Peyer's patch (tissue), 4 donors: Measurements from ENCODE around the gene CCR5AS.

Experiments
- DNase-seq, 3 donors: peaks; one replicate each; pipeline ENCODE4 v3.0.0-alpha.2; 2017 to 2019
- H3K27ac ChIP-seq, 4 donors: fragments of 200-600 bp; sonication (generic); one replicate each; pipeline ENCODE4 v1.5.1; 2016 to 2019
- H3K27me3 ChIP-seq, 2 donors: fragments of 200-600 bp; sonication (generic); one replicate each; pipeline ENCODE4 v1.5.1; 2019
- H3K36me3 ChIP-seq, 3 donors: fragments of 200-600 bp; sonication (generic); one replicate each; pipeline ENCODE4 v1.5.1; 2016 to 2019
- H3K4me1 ChIP-seq, 4 donors: fragments of 200-600 bp; sonication (generic); one replicate each; pipeline ENCODE4 v1.5.1; 2016 to 2019
- H3K4me3 ChIP-seq, 4 donors: fragments of 200-600 bp; sonication (generic); 1 replicate in 3 of 4; 2 replicates in 1 of 4; pipeline ENCODE4 v1.5.1; 2016 to 2019; ENCODE audit warnings: mild to moderate bottlenecking in 1 of 4
- H3K9me3 ChIP-seq, 4 donors: fragments of 200-600 bp; sonication (generic); one replicate each; pipeline ENCODE4 v1.5.1; 2016 to 2019; ENCODE audit warnings: mild to moderate bottlenecking in 1 of 4
- CTCF ChIP-seq, 6 experiments: fragments of 450-650 bp in 4 of 6; fragments of 200-600 bp in 2 of 6; sonication (generic) in 1 of 6; IDR thresholded peaks; one replicate each; pipeline ENCODE4 v1.5.1; 2017 to 2019; ENCODE audit warnings: antibody characterized with exemption in 6 of 6, mild to moderate bottlenecking in 3 of 6, moderate library complexity in 1 of 6
- POLR2A ChIP-seq, 2 donors: fragments of 450-650 bp; IDR thresholded peaks; one replicate each; pipeline ENCODE4 v1.5.1; 2017; ENCODE audit warnings: antibody characterized with exemption in 2 of 2, mild to moderate bottlenecking in 2 of 2, moderate library complexity in 2 of 2

CCR5AS gene

GRCh38 chr3:46416125-46416810, 9.4 kb upstream of the CCR5AS start:
- H3K36me3 ChIP-seq, result no peaks in the 10 kb centered on the region
- H3K27me3 ChIP-seq, result no peaks in the 10 kb centered on the region
- TF ChIP-seq CTCF (IDR thresholded peaks at IDR 0.05) (no peak), POLR2A (IDR thresholded peaks at IDR 0.05) (no peak)
- H3K4me1 ChIP-seq, result peaks cover 0 to 10% (median 0%) of the 10 kb centered on the region in 4 donors
- H3K9me3 ChIP-seq, result no peaks in the 10 kb centered on the region
- no peak overlapping the region for H3K4me3 ChIP-seq
- DNase-seq, result no peak
- H3K27ac ChIP-seq, result peak overlapping the region in 1 of 4 donors; percentile 28

- peaks cover 0 to 10% (median 0%) of the 10 kb centered on the region in 4 donors for H3K4me1 ChIP-seq
- no peak overlapping the region for H3K4me3 ChIP-seq
- no peak for TF ChIP-seq POLR2A (IDR thresholded peaks at IDR 0.05)
- TF ChIP-seq CTCF (IDR thresholded peaks at IDR 0.05), result no peak
- DNase-seq, result no peak
- no peaks in the 10 kb centered on the region for H3K9me3 ChIP-seq
- H3K27me3 ChIP-seq, result no peaks in the 10 kb centered on the region
- H3K36me3 ChIP-seq, result no peaks in the 10 kb centered on the region
- no peak overlapping the region for H3K27ac ChIP-seq
These were observed 7.9 kb upstream of the CCR5AS start for GRCh38 chr3:46414739-46415138.

- H3K4me1 ChIP-seq, result peaks cover 0 to 10% (median 0%) of the 10 kb centered on the region in 4 donors
- no peaks in the 10 kb centered on the region for H3K9me3 ChIP-seq
- H3K27me3 ChIP-seq, result no peaks in the 10 kb centered on the region
- no peak overlapping the region for H3K4me3 ChIP-seq
- TF ChIP-seq CTCF (IDR thresholded peaks at IDR 0.05), result no peak
- TF ChIP-seq POLR2A (IDR thresholded peaks at IDR 0.05), result no peak
- H3K36me3 ChIP-seq, result no peaks in the 10 kb centered on the region
- H3K27ac ChIP-seq, result no peak overlapping the region
- no peak for DNase-seq
These were observed 7.1 kb upstream of the CCR5AS start for GRCh38 chr3:46413951-46414350.

GRCh38 chr3:46412786-46413298, 6.0 kb upstream of the CCR5AS start:
- no peak for TF ChIP-seq CTCF (IDR thresholded peaks at IDR 0.05)
- no peak for TF ChIP-seq POLR2A (IDR thresholded peaks at IDR 0.05)

GRCh38 chr3:46411271-46411670, 4.4 kb upstream of the CCR5AS start:
- Histone ChIP-seq H3K36me3 (no peaks in the 10 kb centered on the region), H3K4me3 (no peak overlapping the region), H3K27ac (no peak overlapping the region), H3K9me3 (no peaks in the 10 kb centered on the region), H3K4me1 (peaks cover 0 to 28% (median 5%) of the 10 kb centered on the region in 4 donors), H3K27me3 (no peaks in the 10 kb centered on the region)
- no peak for TF ChIP-seq CTCF (IDR thresholded peaks at IDR 0.05)
- no peak for TF ChIP-seq POLR2A (IDR thresholded peaks at IDR 0.05)
- DNase-seq, result no peak

More at GRCh38 chr3:46412786-46413298, 6.0 kb upstream of the CCR5AS start:
- no peaks in the 10 kb centered on the region for H3K9me3 ChIP-seq
- no peak overlapping the region for H3K4me3 ChIP-seq
- no peaks in the 10 kb centered on the region for H3K36me3 ChIP-seq
- no peak overlapping the region for H3K27ac ChIP-seq
- DNase-seq, result no peak
- peaks cover 0 to 20% (median 0%) of the 10 kb centered on the region in 4 donors for H3K4me1 ChIP-seq
- no peaks in the 10 kb centered on the region for H3K27me3 ChIP-seq
